H1 (cell line): ENCODE data around the gene EPHB3. TPM values are rescaled to one million over a fixed set of nuclear protein-coding genes. Genes with fewer than 3 reads are reported as not detected.

Source experiments
- CTBP2 ChIP-seq: IDR thresholded peaks from 2 replicates; pipeline ENCODE4 v1.7.0; 2011; ENCODE audit warnings: borderline replicate concordance, mild to moderate bottlenecking, moderate library complexity, mixed read lengths, low read length; ENCODE audit not compliant: insufficient read depth, insufficient read length
- polyA plus RNA-seq, 7 experiments: library from polyadenylated mRNA; depleted of rRNA in 3 of 7; stranded (reverse) in 5 of 7; unstranded in 2 of 7; fragments of >200 nt in 5 of 7; fragments of 200-250 nt in 2 of 7; gene quantifications; 1 replicate in 5 of 7; 2 replicates in 1 of 7; 4 replicates in 1 of 7; pipeline versions ENCODE4 v1.2.1 to v1.2.3, GENCODE V29; 2011 to 2013; ENCODE audit warnings: missing spikeins in 2 of 7, mixed read lengths in 2 of 7
- total RNA-seq: library from RNA; stranded (reverse); fragmentation: NEBNext Ultra II Directional; extraction: Animal tissue kit (Norgen Biotek cat#: 25700); gene quantifications from 2 replicates; pipeline ENCODE4 v1.2.1, GENCODE V29; 2021

Gene EPHB3
- total and polyA plus RNA-seq, 2 of the 8 experiments (the other 6 are each of a cell fraction or from before 2014, with no cell fraction given) = 0.41 to 0.91 TPM

GRCh38 chr3:184591789-184592188, 30.2 kb downstream of the EPHB3 start (continued):
- TF ChIP-seq CTBP2 = no peak
